Mesodermal cell (in vitro differentiated cells): ENCODE data around the gene DDX39B.

ENCODE experiments used
- H3K27ac ChIP-seq: 2 replicates; pipeline ENCODE4 v1.7.0; 2013; ENCODE audit warnings: mild to moderate bottlenecking, low read depth, low read length, moderate library complexity; ENCODE audit not compliant: severe bottlenecking
- H3K36me3 ChIP-seq: 2 replicates; pipeline ENCODE4 v1.7.1; 2013; ENCODE audit warnings: mild to moderate bottlenecking, low read length, moderate library complexity; ENCODE audit not compliant: control insufficient read depth, insufficient read depth
- H3K4me1 ChIP-seq: one replicate; pipeline ENCODE4 v1.7.1; 2013; ENCODE audit warnings: mild to moderate bottlenecking, low read length; ENCODE audit not compliant: insufficient read depth, control insufficient read depth, poor library complexity, severe bottlenecking
- H3K4me3 ChIP-seq: 2 replicates; pipeline ENCODE4 v1.7.0; 2013; ENCODE audit warnings: low read length, control low read depth, mild to moderate bottlenecking; ENCODE audit not compliant: insufficient read depth, poor library complexity, severe bottlenecking; ENCODE audit errors: extremely low read depth
- H3K9me3 ChIP-seq: 2 replicates; pipeline ENCODE4 v1.7.1; 2013; ENCODE audit warnings: mild to moderate bottlenecking, low read length, moderate library complexity; ENCODE audit not compliant: control insufficient read depth
- WGBS, 2 experiments: methylation state at CpG; one replicate each; pipeline ENCODE4 v1.1.5; 2013; ENCODE audit warnings: missing lambda C conversion rate in 2 of 2; ENCODE audit not compliant: insufficient coverage in 2 of 2; 5-methylcytosine and 5-hydroxymethylcytosine counted together

Gene DDX39B

GRCh38 chr6:31580807-31581433, 39.1 kb upstream of the DDX39B start:
- 1% methylated on average over 50 to 56 of the region's 62 CpGs for WGBS, 2 experiments
- Histone ChIP-seq H3K4me1 (peaks cover 15% of the 10 kb centered on the region), H3K4me3 (peak overlapping the region; percentile 70), H3K27ac (no peak overlapping the region), H3K36me3 (no peaks in the 10 kb centered on the region), H3K9me3 (no peaks in the 10 kb centered on the region)

DNA sequence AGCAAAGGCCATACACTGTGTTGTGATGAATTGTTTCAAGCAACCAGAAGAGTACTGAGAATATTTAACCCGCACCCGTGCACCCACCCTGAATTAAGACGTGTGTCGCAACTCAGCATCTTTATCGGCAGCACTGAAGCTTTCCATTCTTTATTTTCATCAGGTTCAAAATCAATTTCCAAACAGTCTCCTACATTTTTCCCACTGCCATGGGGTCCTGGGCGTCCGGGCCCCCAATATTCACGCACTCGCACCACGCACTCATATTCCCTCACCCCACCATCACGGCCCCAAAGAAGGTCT, 38.6 kb upstream of the DDX39B start:
- no peaks in the 10 kb centered on the region for H3K36me3 ChIP-seq
- H3K4me3 ChIP-seq, result peak overlapping the region; percentile 70
- H3K9me3 ChIP-seq, result no peaks in the 10 kb centered on the region
- no peak overlapping the region for H3K27ac ChIP-seq
- WGBS, 2 experiments, result 76 to 96% methylated on average over 8 to 11 of the region's 11 CpGs
- peaks cover 14% of the 10 kb centered on the region for H3K4me1 ChIP-seq

DNA sequence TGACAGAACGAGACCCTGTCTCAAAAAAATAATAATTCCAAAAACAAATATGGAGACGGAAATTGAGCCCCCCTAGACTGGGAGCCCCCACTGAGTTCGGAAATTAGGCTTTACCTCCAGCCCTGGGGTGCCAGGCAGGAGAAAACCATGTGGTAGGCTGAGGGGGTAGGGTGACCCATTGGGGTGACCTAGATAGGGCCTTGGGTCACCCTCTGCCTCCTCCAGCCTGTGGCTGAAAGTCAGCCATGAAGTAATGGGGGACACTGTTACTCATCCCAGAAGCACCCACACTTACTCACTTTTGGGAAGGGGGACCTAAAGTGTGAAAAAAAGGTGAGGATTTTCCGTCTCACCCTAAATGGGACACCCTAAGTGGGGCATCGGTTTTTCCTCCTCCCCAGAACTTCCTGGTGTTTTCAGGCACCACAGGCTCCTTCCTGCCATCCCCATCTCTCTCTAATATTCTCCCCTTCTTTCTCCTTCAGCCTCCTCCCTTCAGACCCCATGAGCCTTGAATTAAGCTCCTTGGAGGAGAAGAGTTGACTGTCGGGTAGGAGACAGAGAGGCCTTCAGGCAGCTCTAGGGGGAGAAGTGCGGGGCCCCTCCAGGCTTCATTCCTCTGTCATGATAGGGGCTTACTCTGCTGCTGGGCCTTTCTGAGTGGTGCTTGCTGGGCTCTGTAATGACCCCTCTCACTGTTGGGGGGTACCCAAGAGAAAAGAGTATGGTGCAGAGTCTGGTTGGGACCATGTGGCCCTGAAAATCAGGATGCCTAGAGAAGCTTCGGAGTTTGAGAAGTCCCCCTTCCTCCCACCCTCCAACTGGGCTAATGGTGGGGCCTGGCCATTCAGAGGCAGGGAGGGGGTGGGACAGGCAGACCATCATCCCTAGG, 38.0 kb upstream of the DDX39B start:
- Histone ChIP-seq H3K36me3 (no peaks in the 10 kb centered on the region), H3K4me3 (no peak overlapping the region), H3K27ac (no peak overlapping the region), H3K4me1 (peaks cover 14% of the 10 kb centered on the region), H3K9me3 (no peaks in the 10 kb centered on the region)
- 84 to 100% methylated on average over 4 of the region's 8 CpGs for WGBS, 2 experiments

- H3K4me3 ChIP-seq, result no peak overlapping the region
- no peaks in the 10 kb centered on the region for H3K36me3 ChIP-seq
- peaks cover 14% of the 10 kb centered on the region for H3K4me1 ChIP-seq
- no peak overlapping the region for H3K27ac ChIP-seq
- no peaks in the 10 kb centered on the region for H3K9me3 ChIP-seq
- 95 to 96% methylated on average over 3 of the region's 3 CpGs for WGBS, 2 experiments
Observed at GRCh38 chr6:31579119-31579505, 37.3 kb upstream of the DDX39B start.

GRCh38 chr6:31578184-31579118, 36.6 kb upstream of the DDX39B start:
- H3K36me3 ChIP-seq, result no peaks in the 10 kb centered on the region
- H3K27ac ChIP-seq, result no peak overlapping the region
- WGBS, 2 experiments, result 88 to 91% methylated on average over 9 to 11 of the region's 12 CpGs

DNA sequence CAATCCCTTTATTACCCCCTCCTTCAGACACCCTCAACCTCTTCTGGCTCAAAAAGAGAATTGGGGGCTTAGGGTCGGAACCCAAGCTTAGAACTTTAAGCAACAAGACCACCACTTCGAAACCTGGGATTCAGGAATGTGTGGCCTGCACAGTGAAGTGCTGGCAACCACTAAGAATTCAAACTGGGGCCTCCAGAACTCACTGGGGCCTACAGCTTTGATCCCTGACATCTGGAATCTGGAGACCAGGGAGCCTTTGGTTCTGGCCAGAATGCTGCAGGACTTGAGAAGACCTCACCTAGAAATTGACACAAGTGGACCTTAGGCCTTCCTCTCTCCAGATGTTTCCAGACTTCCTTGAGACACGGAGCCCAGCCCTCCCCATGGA, 35.8 kb upstream of the DDX39B start:
- no peak overlapping the region for H3K4me3 ChIP-seq
- H3K27ac ChIP-seq, result no peak overlapping the region
- WGBS, 2 experiments, result 96 to 100% methylated on average over 2 of the region's 3 CpGs
- peaks cover 16% of the 10 kb centered on the region for H3K4me1 ChIP-seq
- no peaks in the 10 kb centered on the region for H3K9me3 ChIP-seq
- no peaks in the 10 kb centered on the region for H3K36me3 ChIP-seq

More at GRCh38 chr6:31578184-31579118, 36.6 kb upstream of the DDX39B start:
- Histone ChIP-seq H3K9me3 (no peaks in the 10 kb centered on the region), H3K4me3 (no peak overlapping the region), H3K4me1 (peaks cover 15% of the 10 kb centered on the region)

GRCh38 chr6:31576897-31577578, 35.2 kb upstream of the DDX39B start:
- Histone ChIP-seq H3K4me1 (peaks cover 15% of the 10 kb centered on the region), H3K4me3 (no peak overlapping the region), H3K9me3 (no peaks in the 10 kb centered on the region), H3K36me3 (no peaks in the 10 kb centered on the region), H3K27ac (no peak overlapping the region)
- 95 to 98% methylated on average over 8 to 18 of the region's 19 CpGs for WGBS, 2 experiments

GRCh38 chr6:31575952-31576685, 34.3 kb upstream of the DDX39B start:
- Histone ChIP-seq H3K36me3 (no peaks in the 10 kb centered on the region), H3K4me3 (no peak overlapping the region), H3K9me3 (no peaks in the 10 kb centered on the region), H3K27ac (no peak overlapping the region), H3K4me1 (peaks cover 11% of the 10 kb centered on the region)
- 84 to 90% methylated on average over 4 to 6 of the region's 8 CpGs for WGBS, 2 experiments

GRCh38 chr6:31575335-31575901, 33.6 kb upstream of the DDX39B start, which contains the start of gene TNF:
Gene TNF (plus strand): TSS chr6:31575565. CDS start chr6:31575742, 177 bp downstream.
- Histone ChIP-seq H3K27ac (no peak within 1 kb of the TSS), H3K36me3 (no peaks in the 10 kb centered on the region), H3K4me3 (no peak within 1 kb of the TSS), H3K4me1 (peaks cover 11% of the 10 kb centered on the region), H3K9me3 (no peaks in the 10 kb centered on the region)
- 95 to 96% methylated on average over 14 to 18 of the region's 19 CpGs for WGBS, 2 experiments
